Glutamatergic neuron (in vitro differentiated cells): ENCODE measurements around the gene SEMA3A. TPM values are rescaled to one million over a fixed set of nuclear protein-coding genes. Genes with fewer than 3 reads are reported as not detected.

Source experiments
- DNase-seq: peaks from one replicate; pipeline ENCODE4 v3.0.0; 2022
- H3K27ac Mint-ChIP-seq: one replicate; pipeline ENCODE4 v1.8.0; 2020; ENCODE audit warnings: mild to moderate bottlenecking, mixed read lengths, inconsistent platforms; ENCODE audit not compliant: unreplicated experiment
- H3K27me3 Mint-ChIP-seq: one replicate; pipeline ENCODE4 v1.8.0; 2020; ENCODE audit warnings: mild to moderate bottlenecking, moderate library complexity, mixed read lengths, inconsistent platforms; ENCODE audit not compliant: unreplicated experiment
- H3K36me3 Mint-ChIP-seq: one replicate; pipeline ENCODE4 v1.8.0; 2020; ENCODE audit warnings: mild to moderate bottlenecking, mixed read lengths, inconsistent platforms; ENCODE audit not compliant: unreplicated experiment
- H3K4me1 Mint-ChIP-seq: one replicate; pipeline ENCODE4 v1.8.0; 2020; ENCODE audit warnings: mild to moderate bottlenecking, low read depth, mixed read lengths, inconsistent platforms; ENCODE audit not compliant: unreplicated experiment
- H3K4me3 Mint-ChIP-seq: one replicate; pipeline ENCODE4 v1.8.0; 2020; ENCODE audit warnings: mild to moderate bottlenecking, mixed read lengths, inconsistent platforms; ENCODE audit not compliant: unreplicated experiment
- H3K9me3 Mint-ChIP-seq: one replicate; pipeline ENCODE4 v1.8.0; 2020; ENCODE audit warnings: mild to moderate bottlenecking, moderate library complexity, mixed read lengths, inconsistent platforms; ENCODE audit not compliant: unreplicated experiment
- total RNA-seq: library from RNA; stranded (reverse); fragmentation: NEBNext Ultra II Directional; extraction: Animal tissue kit (Norgen Biotek cat#: 25700); gene quantifications from one replicate; pipeline ENCODE4 v1.2.1, GENCODE V29; 2021; ENCODE audit not compliant: unreplicated experiment
- TF ChIP-seq, protein P1 (sequence below): fragments of 200-600 bp; sonication (generic); IDR thresholded peaks from one replicate; pipeline ENCODE4 v1.5.0; 2021; ENCODE audit not compliant: partially characterized antibody, unreplicated experiment

Gene SEMA3A
- total RNA-seq, 1 donor from 2014 or later, result 16.3 TPM

DNA sequence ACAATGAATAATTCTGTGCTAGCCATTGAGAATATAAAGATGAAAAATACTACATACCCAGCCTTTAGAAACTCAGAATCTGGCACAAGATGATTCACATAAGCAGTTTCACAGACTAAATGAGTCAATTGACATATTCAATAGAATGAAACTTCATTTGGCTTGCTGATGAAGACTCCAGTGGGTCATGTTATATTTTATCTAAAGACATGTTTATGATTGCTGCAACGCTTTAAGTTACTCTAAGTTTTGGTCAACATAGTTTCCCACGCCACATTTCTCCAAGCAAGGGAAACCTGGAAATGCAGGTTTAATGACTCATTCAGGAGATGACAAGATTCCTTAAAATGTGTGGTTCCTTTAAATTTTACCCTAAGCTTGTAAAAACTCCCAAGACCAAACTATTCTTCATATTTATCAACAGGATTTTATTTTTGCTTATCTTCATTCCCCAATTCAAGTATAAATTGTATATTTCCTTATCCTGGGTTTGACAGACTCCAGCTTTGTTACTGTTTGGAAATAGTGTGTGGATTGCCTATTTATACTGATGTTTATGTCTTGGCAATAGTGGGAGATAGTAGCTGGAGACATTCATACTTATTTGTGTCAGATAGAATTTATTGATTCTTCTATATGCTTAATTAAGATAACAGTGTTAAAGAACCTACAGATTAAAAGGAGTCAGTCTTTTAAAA, 6.6 kb downstream of the SEMA3A start:
- no peak overlapping the region for H3K4me3 Mint-ChIP-seq

GRCh38 chr7:84187087-84187805, 7.3 kb downstream of the SEMA3A start:
- Mint-ChIP-seq H3K9me3 (no peaks in the 10 kb centered on the region), H3K4me3 (no peak overlapping the region), H3K27ac (no peak overlapping the region), H3K4me1 (peaks cover 4% of the 10 kb centered on the region), H3K36me3 (no peaks in the 10 kb centered on the region), H3K27me3 (no peaks in the 10 kb centered on the region)
- TF ChIP-seq, protein P1, sequence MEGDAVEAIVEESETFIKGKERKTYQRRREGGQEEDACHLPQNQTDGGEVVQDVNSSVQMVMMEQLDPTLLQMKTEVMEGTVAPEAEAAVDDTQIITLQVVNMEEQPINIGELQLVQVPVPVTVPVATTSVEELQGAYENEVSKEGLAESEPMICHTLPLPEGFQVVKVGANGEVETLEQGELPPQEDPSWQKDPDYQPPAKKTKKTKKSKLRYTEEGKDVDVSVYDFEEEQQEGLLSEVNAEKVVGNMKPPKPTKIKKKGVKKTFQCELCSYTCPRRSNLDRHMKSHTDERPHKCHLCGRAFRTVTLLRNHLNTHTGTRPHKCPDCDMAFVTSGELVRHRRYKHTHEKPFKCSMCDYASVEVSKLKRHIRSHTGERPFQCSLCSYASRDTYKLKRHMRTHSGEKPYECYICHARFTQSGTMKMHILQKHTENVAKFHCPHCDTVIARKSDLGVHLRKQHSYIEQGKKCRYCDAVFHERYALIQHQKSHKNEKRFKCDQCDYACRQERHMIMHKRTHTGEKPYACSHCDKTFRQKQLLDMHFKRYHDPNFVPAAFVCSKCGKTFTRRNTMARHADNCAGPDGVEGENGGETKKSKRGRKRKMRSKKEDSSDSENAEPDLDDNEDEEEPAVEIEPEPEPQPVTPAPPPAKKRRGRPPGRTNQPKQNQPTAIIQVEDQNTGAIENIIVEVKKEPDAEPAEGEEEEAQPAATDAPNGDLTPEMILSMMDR, result no peak
- DNase-seq, result no peak

More for the DNA sequence above, 6.6 kb downstream of the SEMA3A start:
- Mint-ChIP-seq H3K9me3 (no peaks in the 10 kb centered on the region), H3K4me1 (peaks cover 4% of the 10 kb centered on the region), H3K36me3 (no peaks in the 10 kb centered on the region), H3K27me3 (no peaks in the 10 kb centered on the region), H3K27ac (no peak overlapping the region)
- TF ChIP-seq, protein P1, result no peak
- no peak for DNase-seq

DNA sequence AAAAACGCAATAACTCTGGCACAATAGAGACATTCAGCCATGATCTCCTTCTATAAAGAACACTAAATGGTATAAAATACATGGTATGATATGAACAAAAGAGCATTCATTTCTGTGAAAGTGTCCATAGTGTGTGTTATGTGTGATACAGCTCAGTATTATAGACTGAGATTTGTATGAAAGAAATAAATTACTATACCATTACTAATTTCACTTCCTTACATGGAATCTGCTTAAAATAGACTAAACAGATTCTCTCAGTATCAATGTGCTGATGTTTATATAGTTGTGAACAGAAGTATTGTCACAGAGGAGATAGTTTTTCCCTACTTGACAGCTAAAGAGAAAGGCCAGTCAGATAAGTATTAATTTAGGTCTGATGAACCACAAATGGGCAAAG, 10.8 kb downstream of the SEMA3A start:
- no peak overlapping the region for H3K27ac Mint-ChIP-seq
- no peaks in the 10 kb centered on the region for H3K27me3 Mint-ChIP-seq
- TF ChIP-seq, protein P1, result no peak

DNA sequence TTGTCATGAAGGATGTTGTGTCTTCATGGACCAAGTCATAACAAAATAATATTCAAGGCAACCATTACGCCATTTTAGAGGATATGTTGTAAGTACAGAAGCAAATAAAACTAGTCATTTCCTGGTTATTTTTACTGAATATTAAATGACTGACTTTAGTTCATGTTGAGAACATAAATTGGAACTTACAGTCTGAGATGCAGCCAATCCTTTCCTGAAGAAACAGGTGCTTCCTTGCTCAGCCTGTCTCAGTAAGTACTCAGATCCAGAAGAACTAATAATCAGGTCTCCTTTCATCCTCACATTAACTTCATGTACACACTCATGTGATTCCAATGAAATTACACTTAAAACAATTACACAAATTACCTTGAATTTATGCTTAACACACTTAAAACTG, 12.3 kb downstream of the SEMA3A start:
- no peaks in the 10 kb centered on the region for H3K36me3 Mint-ChIP-seq

More for the DNA sequence above, 10.8 kb downstream of the SEMA3A start:
- Mint-ChIP-seq H3K36me3 (no peaks in the 10 kb centered on the region), H3K4me1 (no peaks in the 10 kb centered on the region), H3K9me3 (no peaks in the 10 kb centered on the region), H3K4me3 (no peak overlapping the region)
- no peak for DNase-seq

GRCh38 chr7:84181628-84182027, 13.0 kb downstream of the SEMA3A start:
- Mint-ChIP-seq H3K4me3 (no peak overlapping the region), H3K36me3 (no peaks in the 10 kb centered on the region), H3K9me3 (no peaks in the 10 kb centered on the region), H3K4me1 (no peaks in the 10 kb centered on the region), H3K27ac (no peak overlapping the region), H3K27me3 (no peaks in the 10 kb centered on the region)
- no peak for DNase-seq
- TF ChIP-seq, protein P1, result no peak

More for the DNA sequence above, 12.3 kb downstream of the SEMA3A start:
- Mint-ChIP-seq H3K27ac (no peak overlapping the region), H3K4me1 (no peaks in the 10 kb centered on the region), H3K4me3 (no peak overlapping the region), H3K9me3 (no peaks in the 10 kb centered on the region), H3K27me3 (no peaks in the 10 kb centered on the region)
- no peak for DNase-seq
- TF ChIP-seq, protein P1, result no peak
